Measurements from ENCODE around the gene FAM171A1.
A peak's percentile ranks its signal among the peaks of the same experiment; 100 is the strongest.
"Not testable (repeated sequence)": the region's sequence is repeated elsewhere in the genome, so short reads cannot be mapped to it uniquely, and the experiment has no call there.

FAM171A1 gene

GRCh38 chr10:15269838-15270237 is 101.3 kb downstream of the FAM171A1 start:
- not testable (repeated sequence) for H3K4me1 ChIP-seq (ENCODE audit: control insufficient read depth in 1 of 2, insufficient read depth in 2 of 2, low read length in 2 of 2); H3K9me3 ChIP-seq (ENCODE audit: control insufficient read depth in 1 of 2, low read length in 2 of 2); H3K27ac ChIP-seq (ENCODE audit: low read length); H3K27me3 ChIP-seq (ENCODE audit: low read depth, low read length); H3K4me3 ChIP-seq (ENCODE audit: low read depth in 1 of 2, low read length in 2 of 2); H3K36me3 ChIP-seq (ENCODE audit: control insufficient read depth in 1 of 2, insufficient read depth in 2 of 2, low read length in 2 of 2)

- H3K36me3 ChIP-seq (ENCODE audit: control insufficient read depth in 1 of 2, insufficient read depth in 2 of 2, low read length in 2 of 2), result peaks cover 0 to 10% of the 10 kb centered on the region in 2 donors
Measured at GRCh38 chr10:15267496-15267895, 103.6 kb downstream of the FAM171A1 start.

GRCh38 chr10:15266117-15266516 is 105.0 kb downstream of the FAM171A1 start:
- Histone ChIP-seq H3K27ac (ENCODE audit: low read length) (no peak overlapping the region), H3K36me3 (ENCODE audit: control insufficient read depth in 1 of 2, insufficient read depth in 2 of 2, low read length in 2 of 2) (peaks cover 0 to 10% of the 10 kb centered on the region in 2 donors), H3K4me1 (ENCODE audit: control insufficient read depth in 1 of 2, insufficient read depth in 2 of 2, low read length in 2 of 2) (peaks cover 0 to 7% of the 10 kb centered on the region in 2 donors), H3K9me3 (ENCODE audit: control insufficient read depth in 1 of 2, low read length in 2 of 2) (no peaks in the 10 kb centered on the region), H3K27me3 (ENCODE audit: low read depth, low read length) (no peaks in the 10 kb centered on the region), H3K4me3 (ENCODE audit: low read depth in 1 of 2, low read length in 2 of 2) (no peak overlapping the region)

More at GRCh38 chr10:15267496-15267895, 103.6 kb downstream of the FAM171A1 start:
- Histone ChIP-seq H3K27ac (ENCODE audit: low read length) (no peak overlapping the region), H3K9me3 (ENCODE audit: control insufficient read depth in 1 of 2, low read length in 2 of 2) (no peaks in the 10 kb centered on the region), H3K4me3 (ENCODE audit: low read depth in 1 of 2, low read length in 2 of 2) (no peak overlapping the region), H3K4me1 (ENCODE audit: control insufficient read depth in 1 of 2, insufficient read depth in 2 of 2, low read length in 2 of 2) (peaks cover 0 to 4% of the 10 kb centered on the region in 2 donors), H3K27me3 (ENCODE audit: low read depth, low read length) (no peaks in the 10 kb centered on the region)

- peaks cover 0 to 10% of the 10 kb centered on the region in 2 donors for H3K36me3 ChIP-seq (ENCODE audit: control insufficient read depth in 1 of 2, insufficient read depth in 2 of 2, low read length in 2 of 2)
- no peak overlapping the region for H3K27ac ChIP-seq (ENCODE audit: low read length)
Measured at GRCh38 chr10:15265558-15265957, 105.5 kb downstream of the FAM171A1 start.

GRCh38 chr10:15265056-15265455 is 106.0 kb downstream of the FAM171A1 start:
- H3K4me3 ChIP-seq (ENCODE audit: low read depth in 1 of 2, low read length in 2 of 2), result no peak overlapping the region
- H3K36me3 ChIP-seq (ENCODE audit: control insufficient read depth in 1 of 2, insufficient read depth in 2 of 2, low read length in 2 of 2), result peaks cover 0 to 10% of the 10 kb centered on the region in 2 donors
- H3K4me1 ChIP-seq (ENCODE audit: control insufficient read depth in 1 of 2, insufficient read depth in 2 of 2, low read length in 2 of 2), result peaks cover 0 to 7% of the 10 kb centered on the region in 2 donors
- H3K9me3 ChIP-seq (ENCODE audit: control insufficient read depth in 1 of 2, low read length in 2 of 2), result no peaks in the 10 kb centered on the region
- H3K27me3 ChIP-seq (ENCODE audit: low read depth, low read length), result no peaks in the 10 kb centered on the region
- H3K27ac ChIP-seq (ENCODE audit: low read length), result no peak overlapping the region

More at GRCh38 chr10:15265558-15265957, 105.5 kb downstream of the FAM171A1 start:
- H3K9me3 ChIP-seq (ENCODE audit: control insufficient read depth in 1 of 2, low read length in 2 of 2), result no peaks in the 10 kb centered on the region
- peaks cover 0 to 7% of the 10 kb centered on the region in 2 donors for H3K4me1 ChIP-seq (ENCODE audit: control insufficient read depth in 1 of 2, insufficient read depth in 2 of 2, low read length in 2 of 2)
- no peaks in the 10 kb centered on the region for H3K27me3 ChIP-seq (ENCODE audit: low read depth, low read length)
- no peak overlapping the region for H3K4me3 ChIP-seq (ENCODE audit: low read depth in 1 of 2, low read length in 2 of 2)

GRCh38 chr10:15263657-15264323 is 107.3 kb downstream of the FAM171A1 start:
- peaks cover 0 to 7% of the 10 kb centered on the region in 2 donors for H3K4me1 ChIP-seq (ENCODE audit: control insufficient read depth in 1 of 2, insufficient read depth in 2 of 2, low read length in 2 of 2)
- H3K27me3 ChIP-seq (ENCODE audit: low read depth, low read length), result no peaks in the 10 kb centered on the region

GRCh38 chr10:15262036-15262713 is 108.9 kb downstream of the FAM171A1 start:
- no peak overlapping the region for H3K4me3 ChIP-seq (ENCODE audit: low read depth in 1 of 2, low read length in 2 of 2)
- H3K27ac ChIP-seq (ENCODE audit: low read length), result no peak overlapping the region
- peaks cover 0 to 7% of the 10 kb centered on the region in 2 donors for H3K4me1 ChIP-seq (ENCODE audit: control insufficient read depth in 1 of 2, insufficient read depth in 2 of 2, low read length in 2 of 2)
- no peaks in the 10 kb centered on the region for H3K27me3 ChIP-seq (ENCODE audit: low read depth, low read length)
- H3K36me3 ChIP-seq (ENCODE audit: control insufficient read depth in 1 of 2, insufficient read depth in 2 of 2, low read length in 2 of 2), result peaks cover 0 to 4% of the 10 kb centered on the region in 2 donors
- no peaks in the 10 kb centered on the region for H3K9me3 ChIP-seq (ENCODE audit: control insufficient read depth in 1 of 2, low read length in 2 of 2)

More at GRCh38 chr10:15263657-15264323, 107.3 kb downstream of the FAM171A1 start:
- Histone ChIP-seq H3K9me3 (ENCODE audit: control insufficient read depth in 1 of 2, low read length in 2 of 2) (no peaks in the 10 kb centered on the region), H3K36me3 (ENCODE audit: control insufficient read depth in 1 of 2, insufficient read depth in 2 of 2, low read length in 2 of 2) (peaks cover 0 to 4% of the 10 kb centered on the region in 2 donors), H3K27ac (ENCODE audit: low read length) (no peak overlapping the region), H3K4me3 (ENCODE audit: low read depth in 1 of 2, low read length in 2 of 2) (no peak overlapping the region)

- H3K9me3 ChIP-seq (ENCODE audit: control insufficient read depth in 1 of 2, low read length in 2 of 2), result no peaks in the 10 kb centered on the region
- H3K36me3 ChIP-seq (ENCODE audit: control insufficient read depth in 1 of 2, insufficient read depth in 2 of 2, low read length in 2 of 2), result no peaks in the 10 kb centered on the region
- no peaks in the 10 kb centered on the region for H3K27me3 ChIP-seq (ENCODE audit: low read depth, low read length)
- peaks cover 0 to 7% of the 10 kb centered on the region in 2 donors for H3K4me1 ChIP-seq (ENCODE audit: control insufficient read depth in 1 of 2, insufficient read depth in 2 of 2, low read length in 2 of 2)
- H3K4me3 ChIP-seq (ENCODE audit: low read depth in 1 of 2, low read length in 2 of 2), result no peak overlapping the region
- no peak overlapping the region for H3K27ac ChIP-seq (ENCODE audit: low read length)
Measured at GRCh38 chr10:15259136-15259535, 112.0 kb downstream of the FAM171A1 start.

GRCh38 chr10:15258255-15258654 is 112.8 kb downstream of the FAM171A1 start:
- H3K27ac ChIP-seq (ENCODE audit: low read length), result no peak overlapping the region
- no peak overlapping the region for H3K4me3 ChIP-seq (ENCODE audit: low read depth in 1 of 2, low read length in 2 of 2)
- no peaks in the 10 kb centered on the region for H3K9me3 ChIP-seq (ENCODE audit: control insufficient read depth in 1 of 2, low read length in 2 of 2)
- no peaks in the 10 kb centered on the region for H3K36me3 ChIP-seq (ENCODE audit: control insufficient read depth in 1 of 2, insufficient read depth in 2 of 2, low read length in 2 of 2)
- peaks cover 0 to 7% of the 10 kb centered on the region in 2 donors for H3K4me1 ChIP-seq (ENCODE audit: control insufficient read depth in 1 of 2, insufficient read depth in 2 of 2, low read length in 2 of 2)
- H3K27me3 ChIP-seq (ENCODE audit: low read depth, low read length), result no peaks in the 10 kb centered on the region

- Histone ChIP-seq H3K4me1 (ENCODE audit: control insufficient read depth in 1 of 2, insufficient read depth in 2 of 2, low read length in 2 of 2) (no peaks in the 10 kb centered on the region), H3K27me3 (ENCODE audit: low read depth, low read length) (no peaks in the 10 kb centered on the region), H3K27ac (ENCODE audit: low read length) (no peak overlapping the region)
Measured at GRCh38 chr10:15255961-15256360, 115.1 kb downstream of the FAM171A1 start.

GRCh38 chr10:15254808-15255648 is 116.1 kb downstream of the FAM171A1 start:
- no peaks in the 10 kb centered on the region for H3K27me3 ChIP-seq (ENCODE audit: low read depth, low read length)
- H3K9me3 ChIP-seq (ENCODE audit: control insufficient read depth in 1 of 2, low read length in 2 of 2), result no peaks in the 10 kb centered on the region
- no peak overlapping the region for H3K27ac ChIP-seq (ENCODE audit: low read length)
- H3K4me3 ChIP-seq (ENCODE audit: low read depth in 1 of 2, low read length in 2 of 2), result peak overlapping the region; percentile 4 to 52
- H3K4me1 ChIP-seq (ENCODE audit: control insufficient read depth in 1 of 2, insufficient read depth in 2 of 2, low read length in 2 of 2), result no peaks in the 10 kb centered on the region
- no peaks in the 10 kb centered on the region for H3K36me3 ChIP-seq (ENCODE audit: control insufficient read depth in 1 of 2, insufficient read depth in 2 of 2, low read length in 2 of 2)

More at GRCh38 chr10:15255961-15256360, 115.1 kb downstream of the FAM171A1 start:
- no peaks in the 10 kb centered on the region for H3K9me3 ChIP-seq (ENCODE audit: control insufficient read depth in 1 of 2, low read length in 2 of 2)
- H3K36me3 ChIP-seq (ENCODE audit: control insufficient read depth in 1 of 2, insufficient read depth in 2 of 2, low read length in 2 of 2), result no peaks in the 10 kb centered on the region
- no peak overlapping the region for H3K4me3 ChIP-seq (ENCODE audit: low read depth in 1 of 2, low read length in 2 of 2)

Measured in muscle layer of duodenum (tissue), 2 donors.